ENCODE measurements around the gene ADGRG1. TPM values are rescaled to one million over a fixed set of nuclear protein-coding genes. Genes with fewer than 3 reads are reported as not detected.

ADGRG1 gene
- 65.8 to 67.1 TPM (median 66.9 TPM) in 3 replicates for total RNA-seq

DNA sequence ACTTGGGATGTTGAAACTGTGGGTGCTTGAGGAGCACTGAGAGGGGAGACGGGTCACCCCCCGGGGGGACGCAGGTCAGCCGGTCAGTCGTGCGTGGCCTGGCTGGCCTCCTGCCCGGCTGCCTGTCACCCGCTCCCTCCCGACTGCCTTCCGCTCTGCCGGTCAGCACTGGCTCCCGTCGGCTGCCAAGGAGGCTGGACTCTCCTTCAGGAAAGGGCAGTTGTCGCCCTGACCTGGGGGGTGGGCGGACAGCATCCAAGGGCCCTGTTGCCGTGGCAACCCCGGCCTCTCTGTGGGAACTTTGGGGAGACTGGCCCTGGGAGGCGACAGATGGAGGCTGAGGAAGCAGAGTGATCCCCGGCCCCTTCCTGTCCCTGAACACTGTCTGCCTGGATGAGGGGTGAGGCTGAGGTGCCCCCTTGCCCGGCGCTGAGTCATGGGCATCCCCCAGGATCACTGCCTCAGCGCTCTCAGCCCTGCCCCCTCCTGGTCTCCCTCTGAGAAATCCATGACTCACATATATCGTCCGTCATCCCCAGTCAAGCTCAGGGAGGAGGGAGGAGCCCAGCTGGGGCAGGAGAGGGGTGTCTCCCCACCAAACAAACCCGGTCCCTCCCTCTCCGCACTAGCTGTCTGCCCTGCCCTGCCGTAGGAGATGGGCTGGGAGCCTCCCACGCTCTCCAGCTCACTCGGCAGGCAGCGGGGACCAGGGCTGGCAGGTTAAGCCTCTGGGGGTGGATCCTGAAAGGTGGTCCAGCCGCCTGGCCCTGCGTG lies at the start of gene ADGRG1:
ADGRG1 (plus strand) TSS at position 623 of the 774 bp plus-strand sequence. CDS start 21,658 bp downstream, outside the sequence.
- DNase-seq (ENCODE audit: low spot score in 2 of 2, unreplicated experiment in 2 of 2) = peak; percentile 50 to 65
- Mint-ChIP-seq H3K36me3 (no peaks in the 10 kb centered on the region), H3K9me3 (no peaks in the 10 kb centered on the region), H3K4me3 (peak within 1 kb of the TSS; percentile 27), H3K27me3 (ENCODE audit: low read depth) (peaks cover 1% of the 10 kb centered on the region), H3K27ac (peak within 1 kb of the TSS; percentile 79), H3K4me1 (peaks cover 58% of the 10 kb centered on the region)
- no peak for TF ChIP-seq CTCF (IDR thresholded peaks at IDR 0.05; ENCODE audit: unreplicated experiment)

- no peak for TF ChIP-seq CTCF (IDR thresholded peaks at IDR 0.05; ENCODE audit: unreplicated experiment)
- peaks cover 6% of the 10 kb centered on the region for H3K27me3 Mint-ChIP-seq (ENCODE audit: low read depth)
- peaks cover 28% of the 10 kb centered on the region for H3K4me1 Mint-ChIP-seq
Observed at GRCh38 chr16:57579361-57579665, 49.1 kb upstream of the ADGRG1 start.

GRCh38 chr16:57585051-57585687 lies 43.3 kb upstream of the ADGRG1 start:
- Mint-ChIP-seq H3K9me3 (peaks cover 8% of the 10 kb centered on the region), H3K27me3 (ENCODE audit: low read depth) (peaks cover 14% of the 10 kb centered on the region), H3K4me3 (no peak overlapping the region), H3K27ac (no peak overlapping the region), H3K36me3 (no peaks in the 10 kb centered on the region), H3K4me1 (peaks cover 4% of the 10 kb centered on the region)
- TF ChIP-seq CTCF (IDR thresholded peaks at IDR 0.05; ENCODE audit: unreplicated experiment) = no peak
- no peak for DNase-seq (ENCODE audit: low spot score in 2 of 2, unreplicated experiment in 2 of 2)

More at GRCh38 chr16:57579361-57579665, 49.1 kb upstream of the ADGRG1 start:
- DNase-seq (ENCODE audit: low spot score in 2 of 2, unreplicated experiment in 2 of 2) = no peak
- Mint-ChIP-seq H3K4me3 (no peak overlapping the region), H3K27ac (no peak overlapping the region), H3K9me3 (no peaks in the 10 kb centered on the region), H3K36me3 (no peaks in the 10 kb centered on the region)

GRCh38 chr16:57588831-57589230 lies 39.6 kb upstream of the ADGRG1 start:
- no peak for TF ChIP-seq CTCF (IDR thresholded peaks at IDR 0.05; ENCODE audit: unreplicated experiment)
- H3K4me1 Mint-ChIP-seq = peaks cover 11% of the 10 kb centered on the region
- no peak overlapping the region for H3K27ac Mint-ChIP-seq
- peaks cover 8% of the 10 kb centered on the region for H3K9me3 Mint-ChIP-seq
- no peaks in the 10 kb centered on the region for H3K36me3 Mint-ChIP-seq
- peak in 1 of 2 experiments; percentile 7 for DNase-seq (ENCODE audit: low spot score in 2 of 2, unreplicated experiment in 2 of 2)
- no peak overlapping the region for H3K4me3 Mint-ChIP-seq
- peaks cover 14% of the 10 kb centered on the region for H3K27me3 Mint-ChIP-seq (ENCODE audit: low read depth)

GRCh38 chr16:57589374-57589773 lies 39.1 kb upstream of the ADGRG1 start:
- peaks cover 8% of the 10 kb centered on the region for H3K9me3 Mint-ChIP-seq
- no peaks in the 10 kb centered on the region for H3K36me3 Mint-ChIP-seq
- H3K27me3 Mint-ChIP-seq (ENCODE audit: low read depth) = peaks cover 10% of the 10 kb centered on the region
- DNase-seq (ENCODE audit: low spot score in 2 of 2, unreplicated experiment in 2 of 2) = no peak
- H3K4me1 Mint-ChIP-seq = peaks cover 11% of the 10 kb centered on the region
- no peak overlapping the region for H3K4me3 Mint-ChIP-seq
- no peak for TF ChIP-seq CTCF (IDR thresholded peaks at IDR 0.05; ENCODE audit: unreplicated experiment)
- no peak overlapping the region for H3K27ac Mint-ChIP-seq
